Loucy (cell line): ENCODE results near the gene ZFP62.

Experiments used
- H2AFZ ChIP-seq: fragments of 200-600 bp; sonication (generic); 2 replicates; pipeline ENCODE4 v1.6.0; 2016; ENCODE audit warnings: antibody characterized with exemption, mild to moderate bottlenecking, low read length, moderate library complexity
- H3F3A ChIP-seq: fragments of 200-600 bp; 2 replicates; pipeline ENCODE4 v1.6.0; 2016; ENCODE audit warnings: antibody characterized with exemption, low read depth, mild to moderate bottlenecking
- H3K27me3 ChIP-seq: fragments of 200-600 bp; sonication (generic); 2 replicates; pipeline ENCODE4 v1.6.1; 2014; ENCODE audit warnings: low read length, mild to moderate bottlenecking; ENCODE audit not compliant: insufficient read depth, poor library complexity, severe bottlenecking
- H3K36me3 ChIP-seq: fragments of 200-600 bp; sonication (generic); 2 replicates; pipeline ENCODE4 v1.6.1; 2016; ENCODE audit warnings: low read length; ENCODE audit not compliant: insufficient read depth
- H3K4me1 ChIP-seq: fragments of 200-600 bp; sonication (generic); 2 replicates; pipeline ENCODE4 v1.5.1; 2014; ENCODE audit warnings: low read length, mild to moderate bottlenecking; ENCODE audit not compliant: insufficient read depth, poor library complexity, severe bottlenecking
- H3K4me2 ChIP-seq: fragments of 200-600 bp; sonication (generic); 2 replicates; pipeline ENCODE4 v1.6.0; 2014; ENCODE audit warnings: antibody characterized with exemption, low read length, low read depth, mild to moderate bottlenecking; ENCODE audit not compliant: poor library complexity, severe bottlenecking
- H3K4me3 ChIP-seq: fragments of 200-600 bp; sonication (generic); 2 replicates; pipeline ENCODE4 v1.5.1; 2014; ENCODE audit warnings: low read length, mild to moderate bottlenecking, mixed read lengths; ENCODE audit not compliant: poor library complexity, severe bottlenecking
- H3K79me2 ChIP-seq: fragments of 200-600 bp; sonication (generic); 2 replicates; pipeline ENCODE4 v1.6.1; 2014; ENCODE audit warnings: low read length; ENCODE audit not compliant: insufficient read depth
- H3K9ac ChIP-seq: fragments of 200-600 bp; sonication (generic); 2 replicates; pipeline ENCODE4 v1.6.0; 2014; ENCODE audit warnings: mild to moderate bottlenecking, low read depth, low read length, moderate library complexity; ENCODE audit not compliant: poor library complexity, severe bottlenecking
- H3K9me2 ChIP-seq: fragments of 200-600 bp; sonication (generic); replicated peaks from 2 replicates; pipeline ENCODE4 v1.6.1; 2016; ENCODE audit warnings: low read depth, low read length, mixed read lengths
- H3K9me3 ChIP-seq: fragments of 200-600 bp; sonication (generic); 2 replicates; pipeline ENCODE4 v1.6.1; 2014; ENCODE audit warnings: mild to moderate bottlenecking, antibody characterized with exemption, low read length, low read depth; ENCODE audit not compliant: insufficient read depth
- H4K20me1 ChIP-seq: fragments of 200-600 bp; sonication (generic); 2 replicates; pipeline ENCODE4 v1.6.0; 2014; ENCODE audit warnings: antibody characterized with exemption, low read length, mild to moderate bottlenecking; ENCODE audit not compliant: insufficient read depth, poor library complexity, severe bottlenecking
- EZH2phosphoT487 ChIP-seq: fragments of 200-600 bp; IDR thresholded peaks from 2 replicates; pipeline ENCODE4 v1.6.1; 2018; ENCODE audit warnings: antibody characterized with exemption, mild to moderate bottlenecking, moderate library complexity, borderline replicate concordance
- TF ChIP-seq, protein P1 (sequence below): fragments of 200-600 bp; sonication (generic); conservative IDR thresholded peaks from 2 replicates; pipeline ENCODE4 v1.5.1; 2014; ENCODE audit warnings: mild to moderate bottlenecking, antibody characterized with exemption, low read length

Gene ZFP62

DNA sequence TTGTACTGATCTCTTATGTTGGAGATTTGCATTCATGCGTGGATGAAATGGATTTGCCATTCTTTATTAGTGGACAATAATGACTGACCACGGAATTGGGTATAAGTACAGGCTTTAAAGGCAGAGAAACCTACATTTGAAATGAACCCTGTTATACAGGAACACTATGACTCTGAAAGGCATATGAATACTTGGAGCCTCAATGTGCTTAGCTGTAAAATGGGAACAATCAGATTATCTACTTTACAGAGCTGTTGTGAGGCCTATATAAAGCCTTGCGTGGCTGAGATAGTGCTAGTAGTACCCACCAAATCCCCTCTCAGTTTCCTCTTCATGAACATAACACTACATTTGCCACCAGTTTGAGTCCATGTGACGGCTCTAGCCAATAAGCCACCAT lies 39.5 kb downstream of the ZFP62 start:
- no peak overlapping the region for H3K4me3 ChIP-seq

DNA sequence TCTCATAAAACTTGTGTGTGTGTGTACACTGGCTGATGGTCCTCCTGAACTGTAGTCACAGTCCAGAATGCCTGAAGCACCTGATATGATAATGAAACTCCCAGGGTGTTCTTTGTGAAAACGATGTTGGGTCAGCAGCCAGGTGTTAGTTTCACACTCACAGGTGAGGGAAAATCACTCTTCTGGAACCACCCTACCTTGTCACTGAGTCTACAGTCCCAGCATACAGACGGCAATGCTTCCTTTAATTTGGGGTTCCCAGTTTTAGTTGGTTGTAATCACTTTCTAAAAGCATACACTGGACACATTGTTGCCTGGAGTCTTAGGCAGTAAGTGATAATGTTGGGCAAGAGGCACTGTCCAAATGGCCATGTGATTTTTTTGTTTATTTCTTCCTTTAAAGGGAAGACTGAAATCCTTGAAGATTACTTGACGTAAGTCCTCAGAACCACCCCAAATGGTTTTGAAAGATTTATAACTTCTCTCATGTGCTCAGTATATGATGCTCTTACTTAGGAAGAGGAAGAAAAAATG lies 40.2 kb downstream of the ZFP62 start:
- TF ChIP-seq, protein P1, sequence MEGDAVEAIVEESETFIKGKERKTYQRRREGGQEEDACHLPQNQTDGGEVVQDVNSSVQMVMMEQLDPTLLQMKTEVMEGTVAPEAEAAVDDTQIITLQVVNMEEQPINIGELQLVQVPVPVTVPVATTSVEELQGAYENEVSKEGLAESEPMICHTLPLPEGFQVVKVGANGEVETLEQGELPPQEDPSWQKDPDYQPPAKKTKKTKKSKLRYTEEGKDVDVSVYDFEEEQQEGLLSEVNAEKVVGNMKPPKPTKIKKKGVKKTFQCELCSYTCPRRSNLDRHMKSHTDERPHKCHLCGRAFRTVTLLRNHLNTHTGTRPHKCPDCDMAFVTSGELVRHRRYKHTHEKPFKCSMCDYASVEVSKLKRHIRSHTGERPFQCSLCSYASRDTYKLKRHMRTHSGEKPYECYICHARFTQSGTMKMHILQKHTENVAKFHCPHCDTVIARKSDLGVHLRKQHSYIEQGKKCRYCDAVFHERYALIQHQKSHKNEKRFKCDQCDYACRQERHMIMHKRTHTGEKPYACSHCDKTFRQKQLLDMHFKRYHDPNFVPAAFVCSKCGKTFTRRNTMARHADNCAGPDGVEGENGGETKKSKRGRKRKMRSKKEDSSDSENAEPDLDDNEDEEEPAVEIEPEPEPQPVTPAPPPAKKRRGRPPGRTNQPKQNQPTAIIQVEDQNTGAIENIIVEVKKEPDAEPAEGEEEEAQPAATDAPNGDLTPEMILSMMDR: no peak
- TF ChIP-seq EZH2phosphoT487: no peak
- H2AFZ ChIP-seq: no peak overlapping the region

More for the DNA sequence above, 39.5 kb downstream of the ZFP62 start:
- Histone ChIP-seq H3K9me3 (no peaks in the 10 kb centered on the region), H3F3A (no peaks in the 10 kb centered on the region), H3K4me2 (no peak overlapping the region), H4K20me1 (no peaks in the 10 kb centered on the region), H3K9me2 (no peaks in the 10 kb centered on the region), H2AFZ (no peak overlapping the region), H3K27me3 (no peaks in the 10 kb centered on the region), H3K4me1 (peaks cover 9% of the 10 kb centered on the region), H3K79me2 (no peaks in the 10 kb centered on the region), H3K9ac (no peak overlapping the region), H3K36me3 (no peaks in the 10 kb centered on the region)
- no peak for TF ChIP-seq EZH2phosphoT487
- TF ChIP-seq, protein P1: no peak

DNA sequence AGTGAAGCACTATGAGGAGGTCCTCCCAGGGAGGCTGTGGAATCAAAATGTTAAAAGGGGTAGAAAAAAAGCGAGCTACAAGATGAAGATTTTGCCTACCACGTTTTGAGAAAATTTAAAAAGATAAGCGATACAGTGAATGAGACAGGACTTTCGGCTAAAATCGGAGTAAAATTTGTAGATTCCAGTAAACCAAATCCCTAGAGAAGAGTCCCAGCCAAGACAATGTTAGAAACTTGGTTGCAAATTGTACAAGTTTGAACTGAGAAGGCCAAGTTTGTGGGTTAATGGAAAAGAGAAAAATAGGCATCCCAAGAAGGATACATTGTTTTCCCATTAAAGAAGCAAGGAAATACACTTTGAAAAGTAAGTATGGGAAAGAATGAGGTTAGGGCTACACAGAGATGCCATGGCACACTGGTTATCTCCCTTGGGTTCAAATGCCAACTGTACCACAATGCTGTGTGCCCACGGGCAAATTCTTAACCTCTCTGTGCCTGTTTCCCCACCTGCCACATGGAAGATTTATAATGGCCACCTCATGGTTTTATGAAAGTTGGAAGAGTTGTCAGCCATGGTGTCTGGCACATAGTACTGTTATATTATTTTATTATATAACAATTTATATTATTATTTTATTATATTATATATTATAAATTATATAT lies 42.3 kb downstream of the ZFP62 start:
- Histone ChIP-seq H3K36me3 (no peaks in the 10 kb centered on the region), H3K9me3 (no peaks in the 10 kb centered on the region), H3K9me2 (no peaks in the 10 kb centered on the region), H3K27me3 (no peaks in the 10 kb centered on the region), H3K4me2 (no peak overlapping the region), H3K4me1 (peaks cover 11% of the 10 kb centered on the region), H3K79me2 (no peaks in the 10 kb centered on the region), H4K20me1 (no peaks in the 10 kb centered on the region), H2AFZ (no peak overlapping the region), H3F3A (no peaks in the 10 kb centered on the region), H3K9ac (no peak overlapping the region), H3K4me3 (no peak overlapping the region)
- no peak for TF ChIP-seq EZH2phosphoT487
- TF ChIP-seq, protein P1: no peak

More for the DNA sequence above, 40.2 kb downstream of the ZFP62 start:
- Histone ChIP-seq H3K4me2 (no peak overlapping the region), H3K4me3 (no peak overlapping the region), H3K79me2 (no peaks in the 10 kb centered on the region), H3K9ac (no peak overlapping the region), H3K27me3 (no peaks in the 10 kb centered on the region), H3K9me2 (no peaks in the 10 kb centered on the region), H4K20me1 (no peaks in the 10 kb centered on the region), H3K36me3 (no peaks in the 10 kb centered on the region), H3K4me1 (peaks cover 11% of the 10 kb centered on the region), H3F3A (no peaks in the 10 kb centered on the region), H3K9me3 (no peaks in the 10 kb centered on the region)
